Measurements from ENCODE around the gene BPIFB3. TPM values are rescaled to one million over a fixed set of nuclear protein-coding genes. Genes with fewer than 3 reads are reported as not detected.
"Not testable (repeated sequence)": the region's sequence is repeated elsewhere in the genome, so short reads cannot be mapped to it uniquely, and the experiment has no call there.

Gene BPIFB3
- total RNA-seq, 1 donor: not detected

- no peak overlapping the region for H3K4me3 ChIP-seq (ENCODE audit: low read depth, low read length)
- DNase-seq (ENCODE audit: low read depth): no peak
- TF ChIP-seq, protein P1, sequence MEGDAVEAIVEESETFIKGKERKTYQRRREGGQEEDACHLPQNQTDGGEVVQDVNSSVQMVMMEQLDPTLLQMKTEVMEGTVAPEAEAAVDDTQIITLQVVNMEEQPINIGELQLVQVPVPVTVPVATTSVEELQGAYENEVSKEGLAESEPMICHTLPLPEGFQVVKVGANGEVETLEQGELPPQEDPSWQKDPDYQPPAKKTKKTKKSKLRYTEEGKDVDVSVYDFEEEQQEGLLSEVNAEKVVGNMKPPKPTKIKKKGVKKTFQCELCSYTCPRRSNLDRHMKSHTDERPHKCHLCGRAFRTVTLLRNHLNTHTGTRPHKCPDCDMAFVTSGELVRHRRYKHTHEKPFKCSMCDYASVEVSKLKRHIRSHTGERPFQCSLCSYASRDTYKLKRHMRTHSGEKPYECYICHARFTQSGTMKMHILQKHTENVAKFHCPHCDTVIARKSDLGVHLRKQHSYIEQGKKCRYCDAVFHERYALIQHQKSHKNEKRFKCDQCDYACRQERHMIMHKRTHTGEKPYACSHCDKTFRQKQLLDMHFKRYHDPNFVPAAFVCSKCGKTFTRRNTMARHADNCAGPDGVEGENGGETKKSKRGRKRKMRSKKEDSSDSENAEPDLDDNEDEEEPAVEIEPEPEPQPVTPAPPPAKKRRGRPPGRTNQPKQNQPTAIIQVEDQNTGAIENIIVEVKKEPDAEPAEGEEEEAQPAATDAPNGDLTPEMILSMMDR (IDR thresholded peaks at IDR 0.05; ENCODE audit: insufficient read depth, low read depth, low read length): no peak
Measured at GRCh38 chr20:33099843-33100538, 46.3 kb downstream of the BPIFB3 start.

DNA sequence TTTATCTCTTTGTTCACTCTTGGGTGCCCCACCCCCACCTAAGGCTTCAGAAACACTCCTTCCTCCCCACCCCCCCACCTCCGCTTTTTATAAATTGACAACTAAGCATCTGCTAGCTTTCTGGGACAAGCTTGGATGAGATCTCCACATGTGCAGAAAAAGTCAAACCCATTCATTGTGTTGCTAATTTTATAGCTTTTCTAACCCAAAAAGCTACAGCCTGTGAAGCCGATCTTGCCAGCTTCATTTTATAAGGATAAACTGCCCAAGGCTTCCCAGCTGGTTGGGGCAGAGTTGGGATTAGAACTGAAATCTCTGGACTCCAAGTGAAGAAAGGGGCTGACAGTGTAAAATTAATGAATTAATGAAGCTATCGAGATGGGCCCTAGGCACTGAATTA, 49.9 kb downstream of the BPIFB3 start:
- no peak for DNase-seq (ENCODE audit: low read depth)
- TF ChIP-seq, protein P1 (IDR thresholded peaks at IDR 0.05; ENCODE audit: insufficient read depth, low read depth, low read length): no peak

DNA sequence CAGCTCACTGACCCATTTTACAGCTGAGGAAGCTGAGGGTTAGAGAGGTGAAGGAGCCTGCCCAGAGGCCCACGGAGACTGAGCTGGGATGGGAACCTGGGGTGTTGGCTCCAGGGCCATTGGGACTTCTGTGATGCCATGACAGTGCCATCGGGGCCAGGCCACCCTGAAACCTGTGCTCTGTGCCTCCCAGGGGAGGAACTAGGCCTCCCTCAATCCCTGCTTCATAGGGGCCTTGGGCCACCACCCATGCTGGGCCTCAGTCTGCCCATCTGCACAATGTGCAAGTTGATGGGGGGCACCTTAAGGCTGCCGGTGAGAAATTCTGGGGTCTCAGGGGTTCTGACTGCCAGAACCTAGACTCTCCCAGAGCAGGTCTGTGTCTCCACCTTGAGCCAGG, 50.6 kb downstream of the BPIFB3 start:
- DNase-seq (ENCODE audit: low read depth): no peak
- H3K4me3 ChIP-seq (ENCODE audit: low read depth, low read length): no peak overlapping the region
- TF ChIP-seq, protein P1 (IDR thresholded peaks at IDR 0.05; ENCODE audit: insufficient read depth, low read depth, low read length): no peak

More for the DNA sequence above, 49.9 kb downstream of the BPIFB3 start:
- no peak overlapping the region for H3K4me3 ChIP-seq (ENCODE audit: low read depth, low read length)

- no peak for DNase-seq (ENCODE audit: low read depth)
- no peak overlapping the region for H3K4me3 ChIP-seq (ENCODE audit: low read depth, low read length)
- TF ChIP-seq, protein P1 (IDR thresholded peaks at IDR 0.05; ENCODE audit: insufficient read depth, low read depth, low read length): no peak
Measured at GRCh38 chr20:33105316-33105924, 51.7 kb downstream of the BPIFB3 start.

DNA sequence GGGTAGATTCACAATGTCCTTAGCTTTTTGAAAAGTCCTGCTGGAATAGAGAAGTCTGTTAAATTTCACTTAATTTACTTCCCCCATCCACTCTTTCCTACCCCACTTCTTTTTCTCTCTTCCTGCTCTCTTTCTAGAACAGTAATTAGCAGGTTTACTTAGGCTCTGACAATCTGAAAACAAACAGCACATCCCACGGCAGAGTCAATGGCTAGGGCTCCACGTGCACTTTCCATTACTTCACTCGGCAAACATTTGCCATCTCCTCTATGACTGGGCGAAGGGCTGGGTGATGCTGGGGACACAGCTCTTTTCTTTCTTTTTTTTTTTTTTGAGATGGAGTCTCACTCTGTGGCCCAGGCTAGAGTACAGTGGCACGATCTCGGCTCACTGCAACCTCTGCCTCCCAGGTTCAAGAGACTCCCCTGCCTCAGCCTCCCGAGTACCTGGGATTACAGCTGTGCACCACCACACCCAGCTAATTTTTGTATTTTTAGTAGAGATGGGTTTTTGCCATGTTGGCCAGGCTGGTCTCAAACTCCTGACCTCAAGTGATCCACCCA, 52.4 kb downstream of the BPIFB3 start:
- not testable (repeated sequence) for DNase-seq (ENCODE audit: low read depth)

GRCh38 chr20:33108661-33109060, 55.0 kb downstream of the BPIFB3 start:
- no peak overlapping the region for H3K4me3 ChIP-seq (ENCODE audit: low read depth, low read length)
- TF ChIP-seq, protein P1 (IDR thresholded peaks at IDR 0.05; ENCODE audit: insufficient read depth, low read depth, low read length): no peak
- no peak for DNase-seq (ENCODE audit: low read depth)

More for the DNA sequence above, 52.4 kb downstream of the BPIFB3 start:
- not testable (repeated sequence) for H3K4me3 ChIP-seq (ENCODE audit: low read depth, low read length)

DNA sequence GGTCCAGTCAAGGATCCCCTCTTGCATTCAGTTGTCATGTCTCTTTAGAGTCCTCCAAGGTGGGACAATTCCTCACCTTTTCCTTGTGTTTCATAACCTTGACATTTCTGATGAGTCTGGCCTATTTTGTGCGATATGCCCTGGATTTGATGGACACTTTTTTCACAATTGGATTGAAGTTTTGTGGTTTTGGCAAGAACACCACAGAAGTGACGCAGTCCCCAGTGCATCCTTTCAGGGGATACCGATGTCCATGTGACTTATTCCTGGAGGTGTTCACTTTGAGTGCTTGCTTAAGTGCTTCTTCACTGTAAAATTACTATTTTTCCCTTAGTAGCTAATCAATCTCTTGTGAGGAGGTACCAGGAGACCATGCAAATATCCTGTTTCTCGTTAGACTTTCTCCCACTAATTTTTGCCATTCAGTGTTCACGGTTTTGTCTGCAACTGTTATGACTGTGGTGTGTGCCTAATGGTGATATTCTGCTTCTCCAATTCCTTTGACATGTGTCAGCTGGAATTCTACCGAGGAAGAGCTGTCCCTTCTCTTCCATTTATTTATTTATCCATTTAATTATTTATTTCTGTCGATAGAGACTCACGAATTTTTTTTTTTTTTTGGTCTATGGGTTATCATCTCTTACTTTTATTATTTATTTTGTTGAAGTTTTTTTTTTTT, 56.6 kb downstream of the BPIFB3 start:
- DNase-seq (ENCODE audit: low read depth): no peak
- TF ChIP-seq, protein P1 (IDR thresholded peaks at IDR 0.05; ENCODE audit: insufficient read depth, low read depth, low read length): no peak
- H3K4me3 ChIP-seq (ENCODE audit: low read depth, low read length): no peak overlapping the region

All from fibroblast of villous mesenchyme (primary cell).